Rectal smooth muscle tissue (tissue), 1 donor: ENCODE measurements around the gene PPP3CA.
A peak's percentile ranks its signal among the peaks of the same experiment; 100 is the strongest.

ENCODE experiments used
- H3K27ac ChIP-seq: one replicate; pipeline ENCODE4 v1.7.0; 2013; ENCODE audit warnings: low read depth, low read length, inconsistent platforms
- H3K27me3 ChIP-seq: one replicate; pipeline ENCODE4 v1.7.0; 2013; ENCODE audit warnings: low read length; ENCODE audit not compliant: control insufficient read depth, insufficient read depth
- H3K36me3 ChIP-seq: one replicate; pipeline ENCODE4 v1.7.0; 2013; ENCODE audit warnings: low read length; ENCODE audit not compliant: control insufficient read depth, insufficient read depth
- H3K4me1 ChIP-seq: one replicate; pipeline ENCODE4 v1.7.0; 2013; ENCODE audit warnings: low read length; ENCODE audit not compliant: control insufficient read depth, insufficient read depth
- H3K4me3 ChIP-seq: one replicate; pipeline ENCODE4 v1.7.0; 2013; ENCODE audit warnings: low read length
- H3K9ac ChIP-seq: one replicate; pipeline ENCODE4 v1.7.0; 2013; ENCODE audit warnings: low read length

The PPP3CA gene

GRCh38 chr4:101347557-101348366 is 436 bp upstream of the PPP3CA start:
- no peaks in the 10 kb centered on the region for H3K27me3 ChIP-seq
- peaks cover 5% of the 10 kb centered on the region for H3K4me1 ChIP-seq
- H3K36me3 ChIP-seq = no peaks in the 10 kb centered on the region
- peak overlapping the region; percentile 92 for H3K4me3 ChIP-seq
- H3K9ac ChIP-seq = peak overlapping the region; percentile 97
- peak overlapping the region; percentile 97 for H3K27ac ChIP-seq

GRCh38 chr4:101346351-101347266 is 717 bp downstream of the PPP3CA start:
- no peaks in the 10 kb centered on the region for H3K36me3 ChIP-seq
- H3K4me3 ChIP-seq = peak overlapping the region; percentile 92
- peaks cover 5% of the 10 kb centered on the region for H3K4me1 ChIP-seq
- peak overlapping the region; percentile 97 for H3K27ac ChIP-seq
- H3K27me3 ChIP-seq = no peaks in the 10 kb centered on the region
- H3K9ac ChIP-seq = peak overlapping the region; percentile 86

GRCh38 chr4:101345596-101346350 is 1.6 kb downstream of the PPP3CA start:
- Histone ChIP-seq H3K9ac (no peak overlapping the region), H3K36me3 (no peaks in the 10 kb centered on the region), H3K4me3 (peak overlapping the region; percentile 90), H3K27me3 (no peaks in the 10 kb centered on the region), H3K27ac (peak overlapping the region; percentile 97), H3K4me1 (peaks cover 5% of the 10 kb centered on the region)

GRCh38 chr4:101345271-101345595 is 2.1 kb downstream of the PPP3CA start:
- Histone ChIP-seq H3K27me3 (no peaks in the 10 kb centered on the region), H3K4me3 (peak overlapping the region; percentile 90), H3K27ac (peak overlapping the region; percentile 53), H3K36me3 (no peaks in the 10 kb centered on the region), H3K9ac (no peak overlapping the region), H3K4me1 (peaks cover 5% of the 10 kb centered on the region)

- Histone ChIP-seq H3K4me1 (no peaks in the 10 kb centered on the region), H3K36me3 (no peaks in the 10 kb centered on the region), H3K4me3 (no peak overlapping the region), H3K27me3 (no peaks in the 10 kb centered on the region), H3K27ac (no peak overlapping the region), H3K9ac (no peak overlapping the region)
Observed at GRCh38 chr4:101339332-101339731, 8.0 kb downstream of the PPP3CA start.

GRCh38 chr4:101337688-101338087 is 9.6 kb downstream of the PPP3CA start:
- Histone ChIP-seq H3K27me3 (no peaks in the 10 kb centered on the region), H3K4me1 (no peaks in the 10 kb centered on the region), H3K36me3 (no peaks in the 10 kb centered on the region), H3K27ac (no peak overlapping the region), H3K4me3 (no peak overlapping the region), H3K9ac (no peak overlapping the region)

GRCh38 chr4:101334963-101335572 is 12.3 kb downstream of the PPP3CA start:
- Histone ChIP-seq H3K9ac (no peak overlapping the region), H3K27me3 (no peaks in the 10 kb centered on the region), H3K36me3 (no peaks in the 10 kb centered on the region), H3K4me3 (no peak overlapping the region), H3K27ac (no peak overlapping the region), H3K4me1 (peaks cover 3% of the 10 kb centered on the region)

GRCh38 chr4:101332424-101332823 is 14.9 kb downstream of the PPP3CA start:
- H3K4me1 ChIP-seq = peaks cover 3% of the 10 kb centered on the region
- no peak overlapping the region for H3K4me3 ChIP-seq
- no peaks in the 10 kb centered on the region for H3K36me3 ChIP-seq
- no peak overlapping the region for H3K9ac ChIP-seq
- no peak overlapping the region for H3K27ac ChIP-seq
- H3K27me3 ChIP-seq = no peaks in the 10 kb centered on the region

- H3K27me3 ChIP-seq = no peaks in the 10 kb centered on the region
- H3K4me1 ChIP-seq = peaks cover 3% of the 10 kb centered on the region
- H3K4me3 ChIP-seq = no peak overlapping the region
- no peak overlapping the region for H3K9ac ChIP-seq
- H3K36me3 ChIP-seq = no peaks in the 10 kb centered on the region
- no peak overlapping the region for H3K27ac ChIP-seq
Observed at GRCh38 chr4:101331017-101331416, 16.3 kb downstream of the PPP3CA start.

- Histone ChIP-seq H3K4me3 (no peak overlapping the region), H3K9ac (no peak overlapping the region), H3K36me3 (no peaks in the 10 kb centered on the region), H3K27me3 (no peaks in the 10 kb centered on the region), H3K27ac (no peak overlapping the region), H3K4me1 (peaks cover 3% of the 10 kb centered on the region)
Observed at GRCh38 chr4:101329592-101329991, 17.7 kb downstream of the PPP3CA start.

- Histone ChIP-seq H3K9ac (no peak overlapping the region), H3K27me3 (no peaks in the 10 kb centered on the region), H3K36me3 (no peaks in the 10 kb centered on the region), H3K4me1 (peaks cover 3% of the 10 kb centered on the region), H3K27ac (no peak overlapping the region), H3K4me3 (no peak overlapping the region)
Observed at GRCh38 chr4:101328063-101328602, 19.2 kb downstream of the PPP3CA start.
